Bronchial epithelial cell (primary cell): ENCODE measurements around the gene ACTG2. TPM values are rescaled to one million over a fixed set of nuclear protein-coding genes. Genes with fewer than 3 reads are reported as not detected.

Source experiments
- DNase-seq: peaks from one replicate; pipeline ENCODE4 v3.0.0-alpha.2; 2010; ENCODE audit warnings: low read depth
- FAIRE-seq: peaks from 2 replicates; lab custom pipeline; 2011; peaks lifted over from hg19 to GRCh38; lab: Jason Lieb, UNC
- H3K27me3 ChIP-seq: 2 replicates; pipeline ENCODE4 v1.5.1; 2011; ENCODE audit warnings: low read length; ENCODE audit not compliant: control insufficient read depth, insufficient read depth
- H3K36me3 ChIP-seq: 2 replicates; pipeline ENCODE4 v1.5.1; 2011; ENCODE audit warnings: low read length; ENCODE audit not compliant: control insufficient read depth, insufficient read depth
- H3K4me3 ChIP-seq: 2 replicates; pipeline ENCODE4 v1.5.1; 2011; ENCODE audit warnings: mild to moderate bottlenecking, low read depth, low read length, control low read depth
- total RNA-seq: library from RNA; depleted of rRNA; stranded (reverse); fragments of >200 nt; gene quantifications from 2 replicates; pipeline ENCODE4 v1.2.1, GENCODE V29; 2014
- TF ChIP-seq, protein P1 (sequence below): IDR thresholded peaks from 2 replicates; pipeline ENCODE4 v1.5.1; 2011; ENCODE audit warnings: mild to moderate bottlenecking, moderate library complexity, low read length, control low read depth, inconsistent platforms; ENCODE audit not compliant: insufficient read depth, severe bottlenecking

Gene ACTG2
- total RNA-seq, 1 donor from 2014 or later = not detected

GRCh38 chr2:73894877-73895276, 2.1 kb downstream of the ACTG2 start:
- DNase-seq (no peak), FAIRE-seq (no peak)
- Histone ChIP-seq H3K4me3 (no peak overlapping the region), H3K36me3 (no peaks in the 10 kb centered on the region), H3K27me3 (no peaks in the 10 kb centered on the region)
- TF ChIP-seq, protein P1, sequence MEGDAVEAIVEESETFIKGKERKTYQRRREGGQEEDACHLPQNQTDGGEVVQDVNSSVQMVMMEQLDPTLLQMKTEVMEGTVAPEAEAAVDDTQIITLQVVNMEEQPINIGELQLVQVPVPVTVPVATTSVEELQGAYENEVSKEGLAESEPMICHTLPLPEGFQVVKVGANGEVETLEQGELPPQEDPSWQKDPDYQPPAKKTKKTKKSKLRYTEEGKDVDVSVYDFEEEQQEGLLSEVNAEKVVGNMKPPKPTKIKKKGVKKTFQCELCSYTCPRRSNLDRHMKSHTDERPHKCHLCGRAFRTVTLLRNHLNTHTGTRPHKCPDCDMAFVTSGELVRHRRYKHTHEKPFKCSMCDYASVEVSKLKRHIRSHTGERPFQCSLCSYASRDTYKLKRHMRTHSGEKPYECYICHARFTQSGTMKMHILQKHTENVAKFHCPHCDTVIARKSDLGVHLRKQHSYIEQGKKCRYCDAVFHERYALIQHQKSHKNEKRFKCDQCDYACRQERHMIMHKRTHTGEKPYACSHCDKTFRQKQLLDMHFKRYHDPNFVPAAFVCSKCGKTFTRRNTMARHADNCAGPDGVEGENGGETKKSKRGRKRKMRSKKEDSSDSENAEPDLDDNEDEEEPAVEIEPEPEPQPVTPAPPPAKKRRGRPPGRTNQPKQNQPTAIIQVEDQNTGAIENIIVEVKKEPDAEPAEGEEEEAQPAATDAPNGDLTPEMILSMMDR = no peak

DNA sequence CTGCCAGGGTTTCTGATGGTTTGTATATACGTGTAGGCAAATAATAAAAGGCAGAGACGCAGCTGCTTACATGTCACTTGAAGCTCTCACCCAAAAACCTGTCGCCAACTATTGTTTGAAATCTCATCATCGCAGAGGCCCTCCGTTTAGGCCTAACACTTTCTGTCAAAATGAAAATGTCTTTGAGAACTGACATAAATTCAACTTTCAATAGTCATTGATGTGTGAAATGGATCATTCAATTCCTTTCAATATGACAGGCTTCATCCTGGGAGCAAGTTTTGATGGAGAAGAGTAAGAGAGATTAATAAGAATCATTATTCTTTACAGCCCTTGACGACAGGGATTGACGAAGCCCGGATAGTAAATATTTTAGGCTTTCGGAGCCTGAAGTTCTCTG, 2.7 kb downstream of the ACTG2 start:
- H3K4me3 ChIP-seq = no peak overlapping the region
- H3K36me3 ChIP-seq = no peaks in the 10 kb centered on the region
- FAIRE-seq = no peak
- no peak for DNase-seq
- H3K27me3 ChIP-seq = no peaks in the 10 kb centered on the region
- TF ChIP-seq, protein P1 = no peak

DNA sequence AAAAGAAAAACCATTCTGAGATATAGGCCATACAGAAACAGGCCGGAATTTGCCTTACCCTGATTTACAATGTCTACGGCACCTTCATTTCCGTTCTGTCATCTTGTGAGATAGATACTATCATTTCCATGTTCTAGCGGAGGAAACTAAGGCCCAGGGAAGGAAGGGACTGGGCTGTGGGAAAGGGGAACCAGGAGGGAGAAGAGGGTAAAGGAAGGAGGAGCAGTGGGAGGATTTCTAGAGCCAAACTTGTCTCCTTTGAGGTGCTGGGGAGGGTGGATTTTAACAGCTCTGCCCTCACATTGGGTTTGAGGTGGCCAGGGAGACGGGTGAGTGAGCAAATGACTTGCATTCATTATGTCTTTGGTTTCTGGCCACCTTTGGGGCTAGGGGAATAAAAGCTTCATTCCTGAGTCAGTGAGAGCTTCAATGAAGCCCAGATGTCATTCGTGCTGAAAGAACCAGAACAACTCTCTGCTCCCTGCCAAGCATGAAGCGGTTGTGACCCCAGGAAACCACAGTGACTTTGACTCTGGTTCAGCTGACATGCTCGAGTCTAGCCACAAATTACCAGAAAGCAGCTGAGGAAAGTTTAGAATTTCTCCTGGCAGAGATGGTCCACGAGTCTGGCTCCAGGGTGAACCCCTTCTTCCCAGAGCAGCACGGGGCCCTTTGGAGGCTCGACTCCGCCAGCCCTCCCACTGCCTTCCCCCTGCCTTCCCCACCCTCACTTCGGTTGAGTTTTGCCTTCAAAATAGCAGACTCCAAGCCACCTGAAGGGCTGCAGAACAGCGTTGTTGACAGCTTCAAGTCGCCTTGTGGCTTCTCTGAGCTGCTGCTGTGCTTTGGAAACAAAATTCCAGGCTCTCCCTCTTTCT, 3.8 kb downstream of the ACTG2 start:
- no peaks in the 10 kb centered on the region for H3K27me3 ChIP-seq
- no peak overlapping the region for H3K4me3 ChIP-seq
- TF ChIP-seq, protein P1 = no peak
- H3K36me3 ChIP-seq = no peaks in the 10 kb centered on the region
- DNase-seq (no peak), FAIRE-seq (no peak)

DNA sequence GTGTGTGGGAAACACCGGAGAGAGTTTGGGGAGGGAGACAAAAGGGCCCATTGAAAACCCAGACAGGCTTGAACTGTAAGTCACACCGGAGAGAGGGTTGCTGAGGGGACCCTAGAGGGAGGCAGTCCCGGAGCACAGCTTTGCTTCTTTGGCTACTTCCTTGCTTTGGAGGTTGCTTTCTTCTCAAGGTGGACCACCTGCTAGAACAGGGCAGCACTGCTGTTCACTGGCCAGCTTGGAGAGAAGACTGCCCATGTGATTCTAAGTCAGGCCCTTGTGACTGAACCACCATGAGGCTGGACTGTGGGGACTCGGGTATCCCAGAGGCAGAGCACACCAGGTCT, 4.4 kb downstream of the ACTG2 start:
- H3K27me3 ChIP-seq = no peaks in the 10 kb centered on the region
- DNase-seq (no peak), FAIRE-seq (no peak)
- no peaks in the 10 kb centered on the region for H3K36me3 ChIP-seq
- no peak overlapping the region for H3K4me3 ChIP-seq
- TF ChIP-seq, protein P1 = no peak

GRCh38 chr2:73897934-73898333, 5.1 kb downstream of the ACTG2 start:
- Histone ChIP-seq H3K27me3 (no peaks in the 10 kb centered on the region), H3K36me3 (no peaks in the 10 kb centered on the region), H3K4me3 (no peak overlapping the region)
- TF ChIP-seq, protein P1 = no peak
- DNase-seq (no peak), FAIRE-seq (no peak)

DNA sequence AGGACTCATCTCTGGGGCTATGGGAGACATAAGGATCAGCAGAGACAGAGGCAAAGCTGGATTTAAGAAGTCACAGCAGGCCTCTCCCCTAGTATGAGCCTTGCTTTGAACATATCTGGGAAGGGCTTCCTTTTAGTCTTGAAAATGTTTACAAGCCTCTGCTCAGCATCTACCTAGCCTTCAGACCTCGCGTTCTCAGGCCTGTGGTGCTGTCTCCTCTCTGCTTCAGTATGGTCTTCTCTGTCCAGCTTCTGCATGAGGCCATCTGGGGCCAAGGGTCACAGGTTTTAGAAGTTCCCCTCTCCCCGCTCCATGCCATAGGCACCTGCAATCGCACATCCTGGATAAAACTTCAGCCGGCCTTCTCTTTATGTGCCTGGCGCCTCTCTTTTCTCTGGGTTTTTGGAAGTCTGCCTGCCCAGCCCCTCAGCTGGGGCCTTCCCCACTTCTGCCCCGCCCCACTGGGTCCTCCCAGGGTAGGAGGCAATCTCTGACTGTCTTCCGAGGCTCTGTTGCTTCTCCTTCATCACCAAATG, 7.1 kb downstream of the ACTG2 start:
- Histone ChIP-seq H3K4me3 (no peak overlapping the region), H3K27me3 (no peaks in the 10 kb centered on the region), H3K36me3 (no peaks in the 10 kb centered on the region)
- TF ChIP-seq, protein P1 = no peak
- no peak for FAIRE-seq
- DNase-seq = no peak
